NCI-H526 treated with DMSO at 0.1 percent for 48 hours (cell line): ENCODE measurements around the gene AKAP13.

Experiments used
- DNase-seq: peaks from one replicate; lab custom pipeline; 2025; lab: John Stamatoyannopoulos, UW

Gene AKAP13

DNA sequence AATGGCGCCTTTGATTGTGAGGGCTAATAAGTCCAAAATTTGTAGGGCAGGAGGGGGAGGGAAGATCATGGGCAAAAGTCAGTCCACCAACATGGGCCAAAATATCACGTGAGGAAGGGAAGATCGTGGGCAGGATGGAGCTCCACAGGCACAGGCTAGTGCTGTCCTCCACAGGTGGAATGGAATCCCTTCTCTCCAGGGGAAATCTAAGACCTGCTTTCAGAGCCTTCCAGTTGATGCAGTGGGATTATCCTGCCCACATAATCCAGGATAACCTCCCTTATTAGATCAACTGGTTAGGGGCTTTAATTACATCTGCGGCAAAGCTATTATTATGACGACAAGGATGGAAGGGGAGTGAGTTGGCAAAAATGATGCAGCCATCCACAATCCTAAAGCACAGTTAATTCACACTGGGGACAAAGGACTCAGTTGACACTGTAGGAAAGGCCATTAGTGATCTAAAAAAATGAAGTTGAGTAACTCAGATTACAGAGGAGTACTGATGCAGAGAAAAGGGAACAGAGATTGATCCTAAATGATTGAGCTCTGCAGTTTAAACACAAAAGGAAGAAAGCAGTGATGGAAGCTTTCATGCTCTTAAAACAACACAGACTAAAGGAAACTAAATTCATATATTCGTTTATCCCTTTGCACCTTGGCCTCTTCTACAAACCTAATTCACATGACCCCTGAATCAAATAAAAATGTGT lies 159.8 kb downstream of the AKAP13 start:
- no peak for DNase-seq

DNA sequence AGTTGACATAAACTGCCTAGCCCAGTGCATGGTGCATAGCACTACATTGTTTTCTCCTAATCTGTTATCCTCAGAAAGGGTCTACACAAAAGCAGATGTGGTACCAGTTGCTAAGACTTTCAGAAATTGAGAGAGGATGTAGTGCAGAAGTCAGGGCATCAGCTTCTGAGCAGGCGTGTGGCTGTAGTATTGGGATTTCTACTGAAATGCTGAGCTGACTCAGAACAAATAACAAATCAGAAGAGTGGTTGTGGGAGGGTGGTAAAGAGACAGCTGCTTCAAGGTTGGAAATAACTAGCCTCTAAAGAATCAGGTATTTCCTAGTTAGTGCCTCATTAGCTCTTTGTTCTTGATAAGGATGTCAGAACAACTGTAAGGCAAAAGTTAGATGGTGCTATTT lies 161.3 kb downstream of the AKAP13 start:
- DNase-seq, result no peak

DNA sequence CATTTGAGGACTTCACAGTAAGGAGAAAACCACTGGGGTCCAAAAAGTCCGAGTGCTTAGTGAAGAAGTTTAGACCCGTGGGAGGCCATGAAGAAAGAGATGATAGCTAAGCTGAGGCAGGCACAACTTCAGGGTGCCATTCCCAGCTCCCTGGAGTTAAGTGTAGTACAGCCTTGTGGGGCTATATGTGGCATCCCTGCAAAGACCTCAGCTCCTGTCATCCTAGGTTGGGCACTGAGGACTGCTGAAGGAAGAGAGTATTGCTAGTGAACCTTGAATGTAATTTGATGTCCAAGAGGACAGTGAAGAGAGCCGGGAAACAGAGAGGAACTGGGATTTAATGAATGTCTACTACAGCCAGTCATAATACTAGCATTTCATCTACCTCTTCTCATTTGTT lies 162.1 kb downstream of the AKAP13 start:
- no peak for DNase-seq

DNA sequence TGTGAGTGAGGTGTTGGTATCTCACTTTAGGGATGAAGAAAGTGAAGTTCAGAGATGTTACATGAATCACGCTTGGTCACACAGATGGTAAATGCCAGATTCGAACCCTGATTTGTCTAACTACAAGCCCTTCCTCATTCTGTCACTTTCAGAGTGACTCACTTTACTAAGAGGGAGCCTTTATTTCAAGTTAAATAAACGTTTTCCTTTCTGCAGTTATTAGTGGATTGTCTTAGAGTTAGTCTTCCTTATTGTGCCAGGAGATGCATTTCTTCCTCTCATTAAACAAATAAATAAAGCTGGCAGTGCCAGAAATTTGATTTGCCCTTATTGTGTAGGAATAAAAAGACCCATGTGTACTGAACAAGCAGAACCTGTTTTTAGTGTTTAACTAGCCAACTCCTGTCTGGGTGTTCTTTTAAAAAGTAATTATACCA lies 162.5 kb downstream of the AKAP13 start:
- no peak for DNase-seq

DNA sequence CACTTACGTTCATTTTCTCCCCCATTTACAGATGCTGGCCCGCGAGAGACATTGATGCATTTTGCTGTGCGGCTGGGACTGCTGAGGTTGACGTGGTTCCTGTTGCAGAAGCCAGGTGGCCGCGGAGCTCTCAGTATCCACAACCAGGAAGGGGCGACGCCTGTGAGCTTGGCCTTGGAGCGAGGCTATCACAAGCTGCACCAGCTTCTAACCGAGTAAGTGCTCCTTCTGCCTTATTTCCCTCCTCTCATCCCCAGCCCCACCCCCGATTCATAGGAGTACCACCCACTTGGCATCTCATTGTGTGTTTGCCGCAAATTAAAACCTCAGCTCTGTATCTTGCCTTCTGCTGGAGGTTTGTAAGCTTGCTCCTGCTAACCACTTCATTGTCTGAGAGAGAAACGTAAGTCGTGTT lies 163.3 kb downstream of the AKAP13 start:
- peak; percentile 41 for DNase-seq

DNA sequence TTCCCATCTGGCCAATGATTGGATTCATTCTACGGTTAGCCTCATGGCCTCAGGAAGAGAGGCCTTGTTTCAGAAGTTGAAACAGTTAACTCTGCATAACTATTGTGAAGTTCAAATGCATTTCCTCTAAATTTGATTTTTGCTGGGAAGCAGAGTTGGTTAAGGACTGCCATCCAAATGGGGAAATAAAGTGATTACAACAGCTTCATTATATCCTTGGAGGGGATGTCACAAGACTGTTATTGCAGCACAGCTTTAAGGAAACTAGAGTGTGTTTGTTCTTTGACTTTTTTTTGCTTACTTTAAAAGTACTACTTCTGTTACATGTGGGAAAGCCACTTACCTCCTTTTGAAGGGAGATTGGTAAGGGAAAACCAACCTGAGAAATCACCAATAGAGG lies 164.8 kb downstream of the AKAP13 start:
- DNase-seq, result no peak

DNA sequence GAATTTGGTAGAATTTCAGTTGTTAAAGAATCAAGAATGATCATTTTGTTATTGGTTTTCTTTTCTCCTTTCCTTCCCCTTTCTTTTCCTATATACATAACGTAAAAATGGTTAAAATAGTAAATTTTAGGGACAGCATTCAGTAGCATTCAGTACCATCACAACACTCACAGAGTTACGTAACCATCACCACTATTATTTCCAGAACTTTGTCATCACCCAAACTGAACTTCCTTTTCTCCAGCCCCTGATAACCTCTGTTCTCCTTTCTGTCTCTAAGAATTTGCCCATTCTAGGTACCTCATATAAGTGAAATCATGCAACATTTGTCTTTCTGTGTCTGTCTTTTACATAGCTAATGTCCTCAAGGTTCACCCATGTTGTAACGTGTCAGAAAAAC lies 165.3 kb downstream of the AKAP13 start:
- DNase-seq, result no peak

DNA sequence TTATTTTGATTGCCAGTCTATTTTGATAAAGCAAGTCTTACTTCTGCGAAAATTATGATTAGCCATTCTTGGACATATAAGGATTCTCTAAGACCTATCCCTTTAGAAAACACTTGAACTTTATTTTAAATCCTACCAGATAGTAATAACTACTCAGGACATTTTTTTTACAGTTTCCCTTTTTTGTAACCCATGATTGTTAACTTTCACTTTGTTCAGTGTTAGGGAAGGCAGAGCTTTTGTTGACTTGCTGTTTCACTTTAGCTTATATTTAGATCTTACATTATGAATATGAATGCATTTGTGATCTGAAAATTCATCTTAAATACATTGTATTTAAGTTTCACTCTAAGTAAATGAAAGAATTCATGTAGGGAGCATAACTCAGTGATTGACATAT lies 167.0 kb downstream of the AKAP13 start:
- no peak for DNase-seq

DNA sequence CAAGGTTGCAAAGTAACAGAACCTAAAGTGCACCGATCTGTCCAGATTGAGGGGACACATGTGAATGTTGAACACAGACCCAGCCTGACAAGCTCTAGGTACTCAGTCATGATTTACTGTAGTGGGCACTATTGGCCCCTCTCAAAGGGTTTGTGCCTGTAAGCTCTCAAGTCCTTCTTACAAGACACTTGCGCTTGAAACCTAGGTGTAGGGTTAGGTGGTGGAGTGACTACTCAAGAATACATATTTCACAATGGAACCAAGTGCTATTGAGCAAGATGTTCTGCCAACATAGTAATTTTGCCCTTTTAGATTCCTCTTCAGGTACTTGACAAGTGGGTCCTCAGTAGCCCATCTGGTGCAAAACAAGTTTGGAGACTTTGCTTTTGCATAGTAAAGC lies 169.9 kb downstream of the AKAP13 start:
- no peak for DNase-seq

DNA sequence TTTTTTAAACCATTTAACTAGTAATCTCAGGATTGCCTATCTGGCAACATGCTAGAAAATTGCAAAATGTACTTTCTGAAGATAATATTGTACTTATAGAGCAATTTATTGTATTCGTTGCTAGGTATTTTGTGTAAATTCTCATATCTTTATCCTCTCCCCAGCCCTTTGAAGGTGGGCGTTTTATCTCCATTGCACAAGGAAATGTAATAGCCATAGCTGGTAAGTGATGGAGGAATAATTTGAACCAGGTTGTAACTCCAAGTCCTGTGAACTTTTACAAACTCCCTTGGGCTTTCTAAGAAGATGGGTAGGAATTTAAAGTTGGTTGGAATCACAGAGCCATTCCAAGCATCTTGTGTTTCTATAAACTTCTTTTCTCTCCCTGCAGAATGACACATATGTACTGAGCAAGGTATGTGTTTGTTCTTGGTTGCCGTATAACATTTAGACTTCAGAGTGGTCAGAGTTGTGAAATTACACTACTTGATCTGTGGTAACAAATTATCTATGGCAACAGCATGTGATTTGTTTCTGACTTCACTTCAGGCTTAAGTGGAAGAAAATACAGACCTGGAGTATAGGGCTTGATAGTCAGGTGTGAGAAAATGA lies 170.9 kb downstream of the AKAP13 start:
- DNase-seq, result no peak

DNA sequence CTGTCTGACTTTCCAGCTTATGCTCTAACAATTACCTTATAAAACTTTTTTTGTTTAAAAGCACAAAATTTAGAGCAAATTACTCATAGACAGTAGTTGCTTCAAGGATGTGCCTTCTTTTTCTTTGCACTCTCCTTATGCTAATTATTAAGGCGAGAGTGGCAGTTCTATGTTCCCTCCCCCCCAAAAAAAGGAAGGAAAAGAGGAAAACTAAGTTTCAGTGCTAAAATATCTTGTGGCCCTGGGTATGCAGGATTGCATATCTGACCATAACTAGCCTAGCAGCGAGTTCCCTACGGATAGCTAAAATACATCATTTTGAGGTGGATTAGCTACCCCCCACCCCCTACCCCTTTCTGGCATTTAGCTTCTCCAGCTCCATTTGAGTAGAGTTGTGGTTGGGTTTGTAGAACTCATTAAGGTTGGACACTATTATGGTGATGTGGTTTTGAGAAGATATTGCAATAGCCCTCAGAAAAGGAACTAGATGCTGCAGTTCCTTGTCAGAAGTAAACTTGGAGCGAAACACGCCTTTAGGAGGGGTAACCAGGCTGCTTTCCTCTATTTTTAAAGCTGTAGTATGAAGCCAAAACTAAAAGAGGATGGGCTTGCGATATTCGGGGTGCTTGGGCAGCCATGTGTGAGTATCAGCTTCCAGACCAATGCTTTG lies 174.6 kb downstream of the AKAP13 start:
- no peak for DNase-seq

DNA sequence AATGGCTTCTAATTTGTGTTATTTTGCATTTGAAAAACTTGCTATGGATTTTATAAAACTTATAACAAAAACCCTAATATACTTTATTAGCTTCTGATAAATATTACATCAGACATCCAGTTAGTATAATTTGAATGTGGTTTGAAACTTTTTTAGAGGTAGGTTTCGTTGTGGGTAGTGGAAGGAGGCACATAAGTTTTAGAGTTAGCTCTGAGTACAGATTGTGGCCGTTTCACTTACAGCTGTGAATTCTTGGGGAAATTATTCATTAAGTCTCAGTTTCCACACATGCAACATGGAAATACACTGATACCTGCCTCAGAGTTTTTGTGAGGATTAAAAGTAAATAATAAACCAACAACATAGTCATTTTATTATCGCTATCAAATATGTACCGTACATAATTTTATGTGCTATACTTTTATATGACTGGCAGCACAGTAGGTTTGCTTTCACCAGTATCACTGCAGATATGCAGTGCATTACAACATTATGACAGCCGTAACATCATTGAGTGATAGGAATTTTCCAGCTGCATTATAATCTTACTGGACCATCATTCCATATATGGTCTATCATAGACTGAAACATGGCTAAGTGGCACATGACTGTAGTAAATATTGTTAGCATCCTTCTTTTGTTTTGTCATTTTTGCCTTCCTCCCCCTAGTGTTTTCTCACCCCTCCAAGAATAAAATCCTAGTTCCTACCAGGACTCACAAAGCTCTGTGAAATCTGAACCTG lies 175.6 kb downstream of the AKAP13 start:
- no peak for DNase-seq

DNA sequence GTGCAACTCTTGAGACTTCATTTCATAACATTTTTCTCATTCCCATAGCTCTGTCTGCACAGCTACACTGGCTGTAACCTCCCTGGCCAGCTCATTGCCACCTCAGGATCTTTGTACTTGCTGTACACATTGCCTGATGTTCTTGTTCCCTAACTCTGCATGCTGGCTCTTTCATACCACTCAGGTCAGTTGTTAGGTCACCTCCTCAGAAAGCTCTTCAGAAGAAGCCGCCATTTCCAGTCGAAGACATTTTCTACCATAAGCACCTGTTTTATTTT lies 176.2 kb downstream of the AKAP13 start:
- no peak for DNase-seq

DNA sequence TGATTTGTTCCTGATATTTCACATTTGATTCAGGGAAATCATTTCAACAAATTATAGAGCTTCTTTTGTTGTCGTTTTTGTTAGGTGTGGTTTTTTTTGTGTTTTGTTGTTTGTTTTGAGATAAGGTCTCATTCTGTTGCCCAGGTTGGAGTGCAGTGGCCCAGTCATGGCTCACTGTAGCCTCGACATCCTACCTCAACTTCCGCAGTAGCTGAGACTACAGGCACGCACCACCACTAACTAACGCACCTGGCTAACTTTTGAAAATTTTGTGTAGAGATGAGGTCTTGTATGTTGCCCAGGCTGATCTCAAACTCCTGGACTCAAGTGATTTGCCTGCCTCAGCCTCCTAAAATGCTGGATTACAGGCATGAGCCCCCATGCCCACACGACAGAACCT lies 177.0 kb downstream of the AKAP13 start:
- no peak for DNase-seq

DNA sequence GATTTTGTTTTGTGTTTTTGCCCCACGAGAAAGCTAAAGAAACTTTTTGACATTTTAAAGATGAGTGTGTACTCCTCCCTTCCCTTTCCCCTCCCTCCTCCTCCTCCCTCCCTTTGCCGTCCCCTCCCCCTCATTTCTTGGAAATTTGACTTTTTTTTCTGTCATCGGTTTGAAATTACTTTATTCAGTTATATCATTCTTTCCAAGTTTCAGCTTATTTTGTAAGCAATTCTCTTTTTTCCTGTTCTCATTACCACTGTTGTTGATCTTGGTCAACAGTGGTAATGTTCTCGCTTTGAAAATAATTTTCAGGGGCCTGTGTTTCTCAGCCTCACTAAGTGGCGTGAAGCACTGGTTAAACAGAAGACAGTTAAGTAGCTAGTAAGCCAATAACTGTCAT lies 178.4 kb downstream of the AKAP13 start:
- no peak for DNase-seq

DNA sequence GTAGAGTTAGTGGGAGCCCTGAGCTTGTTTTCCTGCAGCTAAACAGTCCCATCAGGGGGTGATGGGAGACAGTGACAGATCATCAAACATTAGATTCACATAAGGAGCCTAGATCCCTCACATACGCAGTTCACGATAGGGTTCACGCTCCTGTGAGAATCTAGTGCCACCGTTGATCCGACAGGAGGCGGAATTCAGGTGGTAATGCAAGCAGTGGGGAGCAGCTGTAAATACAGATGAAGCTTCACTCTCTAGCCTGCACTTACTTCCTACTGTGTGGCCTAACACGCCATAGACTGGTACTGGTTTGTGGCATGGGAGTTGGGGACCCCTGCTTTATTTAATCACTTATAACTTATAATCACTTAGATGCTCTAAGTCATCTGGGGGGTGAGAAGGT lies 179.1 kb downstream of the AKAP13 start:
- DNase-seq, result no peak

DNA sequence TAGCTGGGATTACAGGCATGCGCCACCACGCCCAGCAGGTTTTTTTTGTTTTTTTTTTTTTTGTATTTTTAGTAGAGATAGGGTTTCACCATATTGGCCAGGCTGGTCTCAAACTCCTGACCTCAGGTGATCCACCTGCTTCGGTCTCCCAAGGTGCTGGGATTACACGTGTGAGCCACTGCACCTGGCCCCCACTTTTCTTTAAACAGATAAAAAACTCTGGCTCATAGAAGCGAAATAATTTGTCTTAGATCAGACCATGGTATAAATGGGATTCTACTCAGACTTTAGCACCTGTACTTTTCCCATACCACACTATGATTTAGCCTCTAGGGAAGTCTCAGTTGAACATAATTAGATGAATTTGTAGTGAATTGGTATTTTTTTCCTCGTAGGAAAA lies 182.4 kb downstream of the AKAP13 start:
- DNase-seq, result no peak

DNA sequence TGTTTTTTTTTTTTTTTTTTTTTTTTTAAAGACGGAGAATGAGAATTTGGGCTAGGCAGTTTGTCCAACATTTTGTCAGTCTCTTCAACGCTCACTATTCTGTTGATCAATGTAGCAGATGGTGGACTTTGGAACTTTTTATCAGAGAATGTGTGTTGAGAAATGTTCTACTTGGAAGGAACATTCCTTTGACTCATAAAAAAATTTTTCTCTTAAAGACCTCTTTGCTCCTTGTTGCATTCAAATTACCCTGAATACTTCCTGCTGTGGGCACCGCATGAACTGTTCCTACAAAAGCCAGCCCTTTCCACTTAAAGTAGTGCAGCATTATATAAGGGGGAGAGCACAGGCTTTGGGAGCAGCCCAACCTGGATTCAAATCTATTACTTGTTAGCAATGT lies 182.9 kb downstream of the AKAP13 start:
- DNase-seq, result no peak

DNA sequence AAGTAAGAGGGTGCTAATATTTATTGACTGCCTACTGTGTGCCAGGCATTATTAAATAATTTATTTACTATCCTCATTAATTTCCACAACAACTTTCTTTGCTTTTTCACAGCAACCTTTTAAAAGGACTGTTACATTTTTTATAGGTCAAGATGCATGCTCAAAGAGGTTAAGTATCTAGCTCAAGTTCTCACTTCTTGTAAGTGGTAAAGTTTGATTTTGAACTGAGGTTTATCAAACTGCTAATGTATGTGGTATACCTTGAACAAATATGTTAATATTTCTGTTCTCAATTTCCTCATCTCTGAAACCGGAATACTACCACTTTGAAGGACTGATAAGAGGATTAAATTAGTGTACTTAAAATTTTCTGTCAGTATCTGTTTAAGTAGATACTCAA lies 183.3 kb downstream of the AKAP13 start:
- DNase-seq, result no peak

DNA sequence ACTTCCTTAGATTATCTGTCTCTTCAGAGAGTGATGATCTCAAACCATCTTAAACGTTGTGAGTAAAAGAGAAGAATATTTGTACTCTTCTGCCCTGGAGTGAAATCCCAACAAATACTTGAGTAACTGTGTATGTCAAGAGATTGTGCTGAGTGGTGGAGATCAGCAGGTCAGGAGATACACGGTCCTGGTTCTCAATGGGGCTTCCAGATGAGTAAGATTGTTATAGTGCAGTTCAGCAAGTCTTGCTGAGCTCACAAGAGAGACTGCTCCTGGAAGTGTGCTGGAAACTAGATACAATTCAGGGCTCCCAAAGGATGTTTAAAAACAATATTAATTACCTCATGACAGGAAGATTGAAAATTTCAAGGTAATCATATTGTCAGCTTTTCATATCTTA lies 184.3 kb downstream of the AKAP13 start:
- DNase-seq, result no peak

DNA sequence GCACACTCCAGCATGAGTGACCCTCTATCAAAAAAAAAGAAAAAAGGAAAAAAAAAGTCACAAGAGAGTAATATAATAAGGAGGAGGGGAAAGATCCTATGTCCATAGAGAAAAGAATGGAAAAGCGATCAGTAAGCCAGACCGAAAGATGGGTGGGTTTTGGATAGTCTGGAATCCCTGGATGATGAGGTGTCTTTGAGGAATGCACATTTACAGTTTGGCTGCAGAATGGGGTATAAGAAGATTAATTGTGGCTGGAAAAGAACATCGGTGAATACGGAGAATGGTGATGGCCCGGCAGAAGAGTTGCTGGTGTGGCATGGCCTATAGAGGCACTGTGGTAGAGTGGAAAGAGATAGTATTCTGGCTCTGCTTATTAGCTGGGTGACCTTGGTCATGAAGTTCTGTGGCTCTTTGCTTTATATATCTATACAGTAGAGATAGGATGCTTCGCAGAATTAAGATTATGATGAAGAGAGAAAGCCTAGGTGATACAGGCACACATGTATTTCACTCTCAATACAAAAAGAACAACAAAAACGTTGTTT lies 187.9 kb downstream of the AKAP13 start:
- DNase-seq, result no peak

DNA sequence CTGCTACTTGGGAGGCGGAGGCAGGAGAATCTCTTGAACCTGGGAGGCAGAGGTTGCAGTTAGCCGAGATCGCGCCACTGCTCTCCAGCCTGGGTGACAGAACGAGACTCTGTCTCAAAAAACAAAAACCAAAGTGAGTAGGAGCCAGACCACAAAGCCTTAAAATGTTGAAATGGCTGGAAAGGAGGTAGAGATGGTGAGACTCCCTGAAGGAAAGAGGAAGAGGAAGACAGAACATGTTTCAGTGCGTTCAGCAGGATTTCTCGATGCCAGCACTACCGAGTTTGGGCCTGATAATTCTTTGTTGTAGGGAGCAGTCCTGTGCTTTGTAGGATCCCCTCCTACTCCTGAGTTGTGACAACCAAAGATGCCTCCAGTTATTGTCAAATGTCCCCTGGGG lies 189.9 kb downstream of the AKAP13 start:
- DNase-seq, result no peak

DNA sequence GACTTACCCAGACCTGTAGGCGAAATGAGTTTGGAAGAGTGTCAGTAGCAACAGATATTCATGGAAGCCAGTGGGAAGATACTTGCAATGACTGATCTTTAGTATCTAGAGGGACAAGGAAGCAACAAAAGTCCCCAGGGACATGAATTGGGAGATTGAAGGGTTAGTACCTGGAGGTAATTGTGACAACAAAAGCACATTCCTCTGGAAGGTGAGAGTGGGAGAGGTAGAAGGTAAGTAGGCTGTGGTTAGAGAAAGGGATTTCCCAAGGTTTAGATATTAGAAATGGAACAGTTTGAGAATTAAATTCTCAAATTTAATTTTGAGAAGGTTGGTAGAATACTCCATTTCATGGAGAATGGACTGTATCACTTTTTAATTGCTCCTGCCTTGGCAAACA lies 191.4 kb downstream of the AKAP13 start:
- DNase-seq, result no peak
